HCT116 (cell line): Measurements from ENCODE around the gene TBC1D30. TPM values are rescaled to one million over a fixed set of nuclear protein-coding genes. Genes with fewer than 3 reads are reported as not detected.

Experiments used
- ATAC-seq: fragments of 200-7000 bp; cut with Tn5 transposase; 2 replicates; pipeline ENCODE4 v1.9.1; 2020; ENCODE audit warnings: mild to moderate bottlenecking, moderate library complexity
- BruUV-seq: library from RNA; stranded (reverse); fragments of 400-500 nt; replicated peaks from 2 replicates; lab custom pipeline; 2021; lab: Mats Ljungman, UMichigan
- CTCF ChIA-PET: fragments of 300-600 bp; sonication (Branson Sonifier 250); formaldehyde crosslinking; loops from one replicate; lab custom pipeline; 2021; ENCODE audit warnings: antibody characterized with exemption; lab: Charles Lee
- POLR2A ChIA-PET: fragments of 300-600, 350-600 bp; sonication (Branson Sonifier 250); formaldehyde crosslinking; loops from one replicate; lab custom pipeline; 2021; ENCODE audit warnings: antibody characterized with exemption; lab: Charles Lee
- RAD21 ChIA-PET, 2 experiments: fragments of 300-600 bp; sonication (Branson Sonifier 250); formaldehyde crosslinking; loops; one replicate each; lab custom pipeline; 2023; ENCODE audit warnings: low total read pairs in 2 of 2; ENCODE audit not compliant: uncharacterized antibody in 2 of 2, unreplicated experiment in 2 of 2, low non-redundant PET in 1 of 2; lab: Charles Lee
- DNase-seq: peaks from one replicate; pipeline ENCODE4 v3.0.0-alpha.2; 2010; ENCODE audit warnings: low read depth, low spot score
- H2AFZ ChIP-seq: fragments of 200-600 bp; shearing (Covaris generic), sonication (generic); 2 replicates; pipeline ENCODE4 v1.6.1; 2017; ENCODE audit warnings: low read depth, mixed run types, mixed read lengths, antibody characterized with exemption, low read length; ENCODE audit not compliant: poor library complexity, severe bottlenecking
- H3K27ac ChIP-seq: 2 replicates; pipeline ENCODE4 v1.5.1; 2012; ENCODE audit warnings: low read depth, low read length
- H3K27me3 ChIP-seq: fragments of 200-600 bp; sonication (generic); 2 replicates; pipeline ENCODE4 v1.6.1; 2016; ENCODE audit warnings: mixed run types, low read length, mixed read lengths; ENCODE audit not compliant: insufficient read depth
- H3K36me3 ChIP-seq, 2 experiments: fragments of 200-500 bp in 1 of 2; fragments of 200-600 bp in 1 of 2; sonication (Bioruptor generic) in 1 of 2; sonication (generic) in 1 of 2; 2 replicates each; pipeline versions ENCODE4 v1.5.1 to v1.6.1; 2014 to 2016; ENCODE audit warnings: low read length in 2 of 2, inconsistent platforms in 1 of 2, mixed read lengths in 1 of 2, mixed run types in 1 of 2; ENCODE audit not compliant: insufficient read depth in 2 of 2, control insufficient read depth in 1 of 2
- H3K4me1 ChIP-seq, 2 experiments: fragments of 200-600 bp in 1 of 2; sonication (generic) in 1 of 2; 2 replicates each; pipeline versions ENCODE4 v1.5.1 to v1.6.1; 2012 to 2017; ENCODE audit warnings: low read length in 2 of 2, inconsistent platforms in 1 of 2, mild to moderate bottlenecking in 1 of 2, mixed read lengths in 1 of 2, mixed run types in 1 of 2, moderate library complexity in 1 of 2; ENCODE audit not compliant: insufficient read depth in 2 of 2, control insufficient read depth in 1 of 2
- H3K4me2 ChIP-seq: fragments of 200-600 bp; sonication (generic); 2 replicates; pipeline ENCODE4 v1.6.1; 2017; ENCODE audit warnings: mixed run types, low read length, mixed read lengths
- H3K4me3 ChIP-seq, 2 experiments: fragments of 200-600 bp in 1 of 2; sonication (generic) in 1 of 2; replicated peaks in 1 of 2; 2 replicates each; pipeline ENCODE4 v1.5.1; 2011 to 2016; ENCODE audit warnings: low read length in 2 of 2, control low read depth in 1 of 2, low read depth in 1 of 2, mild to moderate bottlenecking in 1 of 2, mixed read lengths in 1 of 2, mixed run types in 1 of 2
- H3K79me2 ChIP-seq: fragments of 200-600 bp; sonication (generic); 2 replicates; pipeline ENCODE4 v1.6.1; 2017; ENCODE audit warnings: mild to moderate bottlenecking, mixed run types, low read length, moderate library complexity, mixed read lengths; ENCODE audit not compliant: insufficient read depth
- H3K9ac ChIP-seq: fragments of 200-600 bp; sonication (generic); 2 replicates; pipeline ENCODE4 v1.6.1; 2016; ENCODE audit warnings: low read length, mixed read lengths
- H3K9me2 ChIP-seq: fragments of 200-600 bp; sonication (generic), shearing (Covaris generic); 2 replicates; pipeline ENCODE4 v1.6.1; 2017; ENCODE audit warnings: mixed run types, mild to moderate bottlenecking, moderate library complexity; ENCODE audit not compliant: insufficient read depth
- H3K9me3 ChIP-seq, 2 experiments: fragments of 200-500 bp in 1 of 2; fragments of 200-600 bp in 1 of 2; sonication (Bioruptor generic) in 1 of 2; sonication (generic) in 1 of 2; 2 replicates each; pipeline ENCODE4 v1.6.1; 2014 to 2017; ENCODE audit warnings: low read length in 2 of 2, mixed read lengths in 2 of 2, inconsistent platforms in 1 of 2, low read depth in 1 of 2, mild to moderate bottlenecking in 1 of 2, mixed run types in 1 of 2, moderate library complexity in 1 of 2; ENCODE audit not compliant: control insufficient read depth in 1 of 2, insufficient read depth in 1 of 2
- H4K20me1 ChIP-seq: fragments of 200-600 bp; sonication (generic), shearing (Covaris generic); 2 replicates; pipeline ENCODE4 v1.6.1; 2017; ENCODE audit warnings: mixed run types, mild to moderate bottlenecking, moderate library complexity; ENCODE audit not compliant: insufficient read depth
- EGR1 ChIP-seq: IDR thresholded peaks from 2 replicates; pipeline ENCODE4 v1.6.1; 2012; ENCODE audit warnings: low read depth
- EZH2 ChIP-seq: fragments of 200-600 bp; sonication (generic); IDR thresholded peaks from 2 replicates; pipeline ENCODE4 v1.6.1; 2017; ENCODE audit warnings: antibody characterized with exemption, mixed run types
- EZH2phosphoT487 ChIP-seq: fragments of 200-600 bp; IDR thresholded peaks from 2 replicates; pipeline ENCODE4 v1.6.1; 2018; ENCODE audit warnings: antibody characterized with exemption, borderline replicate concordance
- FOSL1 ChIP-seq: IDR thresholded peaks from 2 replicates; pipeline ENCODE4 v1.6.1; 2012; ENCODE audit warnings: low read depth
- JUND ChIP-seq: IDR thresholded peaks from 2 replicates; pipeline ENCODE4 v1.6.1; 2012
- RAD21 ChIP-seq: IDR thresholded peaks from 2 replicates; pipeline ENCODE4 v1.6.1; 2012; ENCODE audit warnings: low read depth, mild to moderate bottlenecking
- SP1 ChIP-seq: IDR thresholded peaks from 2 replicates; pipeline ENCODE4 v1.6.1; 2012; ENCODE audit warnings: low read depth
- SRF ChIP-seq: IDR thresholded peaks from 2 replicates; pipeline ENCODE4 v1.6.1; 2012; ENCODE audit warnings: low read depth
- TCF7L2 ChIP-seq: IDR thresholded peaks from 2 replicates; pipeline ENCODE4 v1.7.0; 2011; ENCODE audit warnings: borderline replicate concordance, inconsistent platforms; ENCODE audit not compliant: insufficient read depth, insufficient read length; ENCODE audit errors: extremely low read depth
- ZFX ChIP-seq: fragments of 450-650 bp; IDR thresholded peaks from 2 replicates; pipeline ENCODE4 v1.6.1; 2017
- ZNF274 ChIP-seq: fragments of 200-500 bp; sonication (Bioruptor generic); IDR thresholded peaks from 2 replicates; pipeline ENCODE4 v1.6.1; 2014; ENCODE audit warnings: mild to moderate bottlenecking, low read depth, low read length, inconsistent platforms
- intact Hi-C: fragments of 100-400 bp; cut with micrococcal nuclease; formaldehyde crosslinking; loops from 2 replicates; pipeline ENCODE4 v1.10.0; 2022
- total RNA-seq: library from RNA; stranded (reverse); gene quantifications from one replicate; pipeline ENCODE4 v1.2.1, GENCODE V29; 2021; ENCODE audit not compliant: unreplicated experiment
- TF ChIP-seq, protein P1 (sequence below): IDR thresholded peaks from 2 replicates; pipeline ENCODE4 v1.6.1; 2012
- TF ChIP-seq, protein P2 (sequence below): IDR thresholded peaks from 2 replicates; pipeline ENCODE4 v1.6.1; 2012
- TF ChIP-seq, protein P3 (sequence below): IDR thresholded peaks from 2 replicates; pipeline ENCODE4 v1.6.1; 2011; ENCODE audit warnings: mild to moderate bottlenecking, low read length, moderate library complexity; ENCODE audit not compliant: insufficient replicate concordance; ENCODE audit errors: extremely low read depth

TBC1D30 gene
- total RNA-seq, 1 experiment from 2014 or later = 24.1 TPM

DNA sequence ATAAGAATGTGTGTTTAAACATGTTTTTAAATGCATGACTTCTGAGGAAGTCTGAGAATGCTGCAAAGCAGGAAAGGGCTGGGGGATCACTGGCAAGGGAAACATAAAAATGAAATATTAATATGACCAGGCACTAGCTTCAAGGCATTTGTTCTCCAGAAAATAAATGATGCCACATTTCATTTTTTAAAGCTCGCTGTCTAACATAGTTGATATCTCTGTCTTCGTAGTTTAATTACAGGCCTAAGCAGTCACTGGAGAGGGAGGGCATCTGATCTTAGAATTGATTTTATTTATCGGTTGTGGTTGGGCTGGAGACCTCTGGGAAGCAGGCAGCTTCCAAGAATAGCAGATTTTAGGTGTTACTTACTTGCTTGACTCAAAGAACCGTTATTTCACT lies 87.5 kb downstream of the TBC1D30 start:
- Histone ChIP-seq H4K20me1 (no peaks in the 10 kb centered on the region), H3K27ac (no peak overlapping the region), H3K9me2 (no peaks in the 10 kb centered on the region; the same call in 1 of the 2 replicates)
- TF ChIP-seq JUND = no peak
- TF ChIP-seq ZFX = no peak
- TF ChIP-seq, all 23 proteins: peak for 0
- Histone ChIP-seq H3K4me3 (no peak overlapping the region), H3K36me3 (no peaks in the 10 kb centered on the region), H3K9ac (no peak overlapping the region), H3K9me3 (no peaks in the 10 kb centered on the region), H3K4me1 (no peaks in the 10 kb centered on the region), H2AFZ (no peak overlapping the region), H3K4me2 (no peak overlapping the region), H3K27me3 (no peaks in the 10 kb centered on the region), H3K79me2 (no peaks in the 10 kb centered on the region)
- RAD21 ChIA-PET = no interaction called here
- no peak for ATAC-seq
- intact Hi-C loops = no loop called here
- POLR2A ChIA-PET = no interaction called here
- CTCF ChIA-PET = interaction anchor here (0.9 kb wide), 1 partner anchor 26 kb away, joined by 3 read pairs; no protein-coding TSS in a partner anchor
- BruUV-seq = no TSS peak
- no peak for DNase-seq

DNA sequence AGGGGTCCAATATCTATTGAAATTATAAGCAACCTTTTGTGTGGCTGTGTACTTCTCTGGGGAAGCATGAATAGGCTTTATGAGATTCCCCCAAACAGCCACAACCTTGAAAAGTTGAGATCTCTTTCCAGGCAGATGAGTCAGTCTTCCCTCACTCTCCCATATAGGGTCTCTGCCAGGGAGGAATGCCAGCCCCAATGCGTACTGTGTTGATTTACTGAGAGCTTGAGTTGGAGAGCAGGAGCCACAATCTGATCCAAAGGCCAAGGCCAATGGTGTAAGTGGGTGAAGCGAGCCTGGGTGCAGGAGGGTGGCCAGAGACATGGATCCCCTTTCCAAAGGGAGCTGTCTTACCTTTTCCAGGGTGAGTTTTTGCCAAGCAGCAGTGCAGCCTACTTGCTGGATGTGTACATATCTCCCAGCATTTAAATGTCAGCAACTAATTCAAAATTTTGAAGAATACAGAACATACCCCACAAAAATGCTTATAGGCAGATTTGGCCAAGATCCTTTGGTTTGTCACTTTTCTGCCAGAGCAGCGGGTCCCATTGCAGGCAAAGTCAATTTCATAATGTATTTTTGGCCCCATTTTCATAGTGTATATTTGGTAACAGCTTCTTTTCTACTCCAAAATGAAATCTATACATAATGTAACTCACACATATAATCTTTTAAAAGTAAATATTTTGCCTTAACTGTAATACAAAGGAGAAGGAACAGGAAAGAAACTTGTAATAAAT lies 88.2 kb downstream of the TBC1D30 start:
- ChIA-PET RAD21 (no interaction called here), POLR2A (no interaction called here), CTCF (interaction anchor here (0.9 kb wide), 1 partner anchor 26 kb away, joined by 3 read pairs; no protein-coding TSS in a partner anchor)
- ATAC-seq = no peak
- no peaks in the 10 kb centered on the region; the same call in 1 of the 2 replicates for H3K9me2 ChIP-seq
- H3K27me3 ChIP-seq = no peaks in the 10 kb centered on the region
- H3K4me2 ChIP-seq = no peak overlapping the region
- no peaks in the 10 kb centered on the region for H3K9me3 ChIP-seq
- H3K36me3 ChIP-seq = no peaks in the 10 kb centered on the region
- BruUV-seq = no TSS peak
- DNase-seq = no peak
- no peak overlapping the region for H2AFZ ChIP-seq
- no peaks in the 10 kb centered on the region for H3K79me2 ChIP-seq
- H3K9ac ChIP-seq = no peak overlapping the region
- H3K4me1 ChIP-seq = no peaks in the 10 kb centered on the region
- H3K27ac ChIP-seq = no peak overlapping the region
- intact Hi-C loops = no loop called here
- TF ChIP-seq, protein P1, sequence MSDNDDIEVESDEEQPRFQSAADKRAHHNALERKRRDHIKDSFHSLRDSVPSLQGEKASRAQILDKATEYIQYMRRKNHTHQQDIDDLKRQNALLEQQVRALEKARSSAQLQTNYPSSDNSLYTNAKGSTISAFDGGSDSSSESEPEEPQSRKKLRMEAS = no peak
- TF ChIP-seq, protein P2, sequence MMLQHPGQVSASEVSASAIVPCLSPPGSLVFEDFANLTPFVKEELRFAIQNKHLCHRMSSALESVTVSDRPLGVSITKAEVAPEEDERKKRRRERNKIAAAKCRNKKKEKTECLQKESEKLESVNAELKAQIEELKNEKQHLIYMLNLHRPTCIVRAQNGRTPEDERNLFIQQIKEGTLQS = no peak
- TF ChIP-seq EGR1 (no peak), EZH2phosphoT487 (no peak), FOSL1 (no peak), SP1 (no peak), TCF7L2 (no peak), EZH2 (no peak), RAD21 (no peak), ZNF274 (no peak), SRF (no peak)
- TF ChIP-seq, protein P3, sequence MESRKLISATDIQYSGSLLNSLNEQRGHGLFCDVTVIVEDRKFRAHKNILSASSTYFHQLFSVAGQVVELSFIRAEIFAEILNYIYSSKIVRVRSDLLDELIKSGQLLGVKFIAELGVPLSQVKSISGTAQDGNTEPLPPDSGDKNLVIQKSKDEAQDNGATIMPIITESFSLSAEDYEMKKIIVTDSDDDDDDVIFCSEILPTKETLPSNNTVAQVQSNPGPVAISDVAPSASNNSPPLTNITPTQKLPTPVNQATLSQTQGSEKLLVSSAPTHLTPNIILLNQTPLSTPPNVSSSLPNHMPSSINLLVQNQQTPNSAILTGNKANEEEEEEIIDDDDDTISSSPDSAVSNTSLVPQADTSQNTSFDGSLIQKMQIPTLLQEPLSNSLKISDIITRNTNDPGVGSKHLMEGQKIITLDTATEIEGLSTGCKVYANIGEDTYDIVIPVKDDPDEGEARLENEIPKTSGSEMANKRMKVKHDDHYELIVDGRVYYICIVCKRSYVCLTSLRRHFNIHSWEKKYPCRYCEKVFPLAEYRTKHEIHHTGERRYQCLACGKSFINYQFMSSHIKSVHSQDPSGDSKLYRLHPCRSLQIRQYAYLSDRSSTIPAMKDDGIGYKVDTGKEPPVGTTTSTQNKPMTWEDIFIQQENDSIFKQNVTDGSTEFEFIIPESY = no peak
- no peak overlapping the region for H3K4me3 ChIP-seq
- no peaks in the 10 kb centered on the region; the same call in 1 of the 2 replicates for H4K20me1 ChIP-seq
